K562 treated with DMSO at 1 percent for 48 hours (cell line): ENCODE data around the gene USP44. TPM values are rescaled to one million over a fixed set of nuclear protein-coding genes. Genes with fewer than 3 reads are reported as not detected.

Experiments used
- total RNA-seq: library from RNA; unstranded; fragments of 300-600 nt; gene quantifications from 2 replicates; pipeline ENCODE4 v1.2.3, GENCODE V29; 2022; ENCODE audit warnings: low replicate concordance; ENCODE audit errors: extremely low read depth

The USP44 gene
- not detected in 2 replicates for total RNA-seq

DNA sequence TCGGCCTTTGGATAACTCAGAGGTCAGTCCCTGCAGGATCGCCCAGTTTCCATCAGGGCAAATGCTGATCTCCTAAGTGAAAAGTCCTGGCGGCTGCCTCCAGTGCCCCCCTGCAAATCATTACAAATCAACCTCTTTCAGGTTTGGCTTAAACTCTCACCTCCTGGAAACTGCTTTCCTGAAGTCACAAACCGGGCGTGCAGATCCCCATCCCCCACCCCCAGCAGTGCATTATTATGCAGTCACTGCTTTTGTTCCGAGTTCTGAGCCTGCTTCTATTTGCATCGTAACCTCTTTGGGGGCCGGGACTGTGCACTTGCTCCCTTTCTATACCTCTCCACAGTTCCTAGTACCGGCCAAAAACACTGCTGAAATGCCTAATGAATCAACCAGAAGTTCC, at the start of gene USP44:
Gene USP44 (minus strand): TSS at position 172 of the 400 bp plus-strand sequence. CDS start 17,220 bp downstream, outside the sequence.

DNA sequence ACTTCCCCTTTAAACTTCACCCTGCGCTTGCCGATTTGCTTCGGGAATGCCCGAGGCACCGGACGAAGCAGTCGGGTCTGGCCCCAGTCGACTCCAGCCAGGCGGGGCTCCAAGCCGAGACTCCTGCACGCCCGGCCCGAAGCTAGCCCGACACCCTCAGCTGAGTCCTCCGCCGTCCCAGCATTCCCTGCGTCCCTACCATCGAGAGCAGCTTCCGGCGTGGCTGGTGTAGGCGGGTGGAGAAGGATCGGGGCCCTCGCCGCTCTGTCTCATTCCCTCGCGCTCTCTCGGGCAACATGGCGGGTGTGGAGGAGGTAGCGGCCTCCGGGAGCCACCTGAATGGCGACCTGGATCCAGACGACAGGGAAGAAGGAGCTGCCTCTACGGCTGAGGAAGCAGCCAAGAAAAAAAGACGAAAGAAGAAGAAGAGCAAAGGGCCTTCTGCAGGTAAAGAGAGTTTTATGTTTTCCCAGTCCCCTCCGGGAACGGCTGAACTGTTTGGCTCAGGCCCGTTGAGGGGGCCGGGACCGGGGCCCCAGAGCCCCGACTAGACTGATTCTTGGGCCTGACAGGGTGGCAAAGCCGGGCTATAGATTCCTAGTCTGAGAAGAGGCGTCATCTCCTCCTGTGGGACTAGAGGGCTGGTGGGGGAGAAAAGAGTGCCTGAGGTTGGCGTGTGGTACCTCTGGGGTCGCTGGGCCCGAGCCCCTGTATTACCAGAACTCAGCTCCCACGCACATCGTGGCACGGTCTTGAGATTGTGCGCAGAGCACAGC, 77.2 kb downstream of the USP44 start, which contains the start of gene METAP2:
Gene METAP2 (plus strand): TSS at position 269 of the 776 bp plus-strand sequence. CDS start 28 bp downstream, at position 297.

Other genes starting within 250 kb of the USP44 start
- not detected in 2 replicates for gene METAP2, start 77.3 kb downstream of the USP44 start, total RNA-seq
- not detected in 2 replicates for gene NTN4, start 239.3 kb upstream of the USP44 start, total RNA-seq